GM12891 (cell line): ENCODE data around the gene SLC25A46.
"Not testable (repeated sequence)": the region's sequence is repeated elsewhere in the genome, so short reads cannot be mapped to it uniquely, and the experiment has no call there.

Source experiments
- PAX5 ChIP-seq: IDR thresholded peaks from 2 replicates; pipeline ENCODE4 v1.6.1; 2011; ENCODE audit warnings: low read length, moderate library complexity, mild to moderate bottlenecking; ENCODE audit not compliant: insufficient read depth, severe bottlenecking
- POLR2A ChIP-seq: IDR thresholded peaks from 2 replicates; pipeline ENCODE4 v1.6.1; 2011; ENCODE audit warnings: low read depth, low read length, control low read depth
- POLR2AphosphoS5 ChIP-seq: IDR thresholded peaks from 2 replicates; pipeline ENCODE4 v1.6.1; 2011; ENCODE audit warnings: low read depth, low read length, control low read depth
- POU2F2 ChIP-seq: IDR thresholded peaks from 2 replicates; pipeline ENCODE4 v1.6.1; 2011; ENCODE audit warnings: low read depth, mild to moderate bottlenecking, control low read depth, low read length, moderate library complexity
- SPI1 ChIP-seq: IDR thresholded peaks from 2 replicates; pipeline ENCODE4 v1.6.1; 2011; ENCODE audit warnings: low read depth, low read length, control low read depth
- TAF1 ChIP-seq: IDR thresholded peaks from 2 replicates; pipeline ENCODE4 v1.6.1; 2011; ENCODE audit warnings: low read depth, low read length, control low read depth

DNA sequence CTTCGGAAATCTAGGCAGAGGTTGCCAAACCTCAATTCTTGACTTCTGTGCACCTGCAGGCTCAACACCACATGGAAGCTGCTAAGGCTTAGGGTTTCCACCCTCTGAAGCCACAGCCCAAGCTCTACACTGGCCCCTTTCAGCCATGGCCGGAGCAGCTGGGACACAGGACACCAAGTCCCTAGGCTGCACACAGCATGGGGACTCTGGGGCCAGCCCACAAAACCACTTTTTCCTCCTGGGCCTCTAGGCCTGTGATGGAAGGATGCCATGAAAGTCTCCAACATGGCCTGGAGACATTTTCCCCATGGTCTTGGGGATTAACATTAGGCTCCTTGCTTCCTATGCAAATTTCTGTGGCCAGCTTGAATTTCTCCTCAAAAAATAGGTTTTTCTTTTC lies 7.3 kb upstream of the SLC25A46 start:
- not testable (repeated sequence) for TF ChIP-seq POLR2A, POLR2AphosphoS5, SPI1, POU2F2, TAF1, PAX5
